Thoracic aorta (tissue), 2 donors: Measurements from ENCODE around the gene TMEM62. TPM values are rescaled to one million over a fixed set of nuclear protein-coding genes. Genes with fewer than 3 reads are reported as not detected.
A peak's percentile ranks its signal among the peaks of the same experiment; 100 is the strongest.

Source experiments
- ATAC-seq: fragments of 150-250 bp; one replicate; pipeline ENCODE4 v1.8.0; 2017; ENCODE audit warnings: low read depth; ENCODE audit not compliant: insufficient number of reproducible peaks, low FRiP score
- DNase-seq: peaks from one replicate; pipeline ENCODE4 v3.0.0-alpha.2; 2020; ENCODE audit warnings: low spot score
- H3K27ac ChIP-seq, 2 donors: fragments of 200-600 bp; sonication (generic); 1 replicate in 1 of 2; 2 replicates in 1 of 2; pipeline ENCODE4 v1.5.1; 2016; ENCODE audit warnings: mild to moderate bottlenecking in 2 of 2, moderate library complexity in 2 of 2
- H3K27me3 ChIP-seq: fragments of 200-600 bp; sonication (generic); replicated peaks from 2 replicates; pipeline ENCODE4 v1.6.0; 2016; ENCODE audit warnings: mild to moderate bottlenecking; ENCODE audit not compliant: insufficient read depth
- H3K36me3 ChIP-seq: fragments of 200-600 bp; sonication (generic); one replicate; pipeline ENCODE4 v1.5.1; 2016
- H3K4me1 ChIP-seq, 2 donors: fragments of 200-600 bp; sonication (generic); 1 replicate in 1 of 2; 2 replicates in 1 of 2; pipeline versions ENCODE4 v1.5.1 to v1.6.0; 2016; ENCODE audit warnings: low read depth in 2 of 2, mild to moderate bottlenecking in 1 of 2; ENCODE audit not compliant: control insufficient read depth in 1 of 2
- H3K4me3 ChIP-seq: fragments of 200-600 bp; sonication (generic); 2 replicates; pipeline ENCODE4 v1.5.1; 2016; ENCODE audit warnings: mild to moderate bottlenecking
- H3K9me3 ChIP-seq: fragments of 200-600 bp; sonication (generic); 2 replicates; pipeline ENCODE4 v1.5.1; 2016
- CTCF ChIP-seq: fragments of 200-600 bp; sonication (generic); IDR thresholded peaks from one replicate; pipeline ENCODE4 v1.5.1; 2019; ENCODE audit warnings: antibody characterized with exemption
- total RNA-seq, 2 donors: library from RNA; depleted of rRNA; stranded (reverse); fragments of >200 nt; gene quantifications; one replicate each; pipeline versions ENCODE4 v1.1.0 to v1.2.3, GENCODE V29; 2016

TMEM62 gene
- total RNA-seq, 2 donors from 2014 or later, result 22.5 to 51.1 TPM

- DNase-seq (no peak), ATAC-seq (no peak)
- peaks cover 2 to 4% of the 10 kb centered on the region in 2 donors for H3K4me1 ChIP-seq
- H3K9me3 ChIP-seq, result no peaks in the 10 kb centered on the region
- TF ChIP-seq CTCF, result no peak
- H3K4me3 ChIP-seq, result no peak overlapping the region
- no peak overlapping the region for H3K27ac ChIP-seq
- no peaks in the 10 kb centered on the region for H3K36me3 ChIP-seq
- H3K27me3 ChIP-seq, result no peaks in the 10 kb centered on the region
Observed at GRCh38 chr15:43128980-43129335, 4.4 kb upstream of the TMEM62 start.

- H3K4me3 ChIP-seq, result peak overlapping the region; percentile 81
- no peak for TF ChIP-seq CTCF
Observed at GRCh38 chr15:43132830-43133429, 456 bp upstream of the TMEM62 start.

GRCh38 chr15:43134157-43134635 is 810 bp downstream of the TMEM62 start:
- Histone ChIP-seq H3K9me3 (no peaks in the 10 kb centered on the region), H3K27me3 (no peaks in the 10 kb centered on the region), H3K4me3 (peak overlapping the region; percentile 81), H3K27ac (peak overlapping the region; percentile 73 to 75), H3K36me3 (peaks cover 9% of the 10 kb centered on the region), H3K4me1 (peaks cover 8 to 20% of the 10 kb centered on the region in 2 donors)
- no peak for DNase-seq
- no peak for ATAC-seq
- TF ChIP-seq CTCF, result no peak

More at GRCh38 chr15:43132830-43133429, 456 bp upstream of the TMEM62 start:
- H3K36me3 ChIP-seq, result peaks cover 7% of the 10 kb centered on the region
- peak overlapping the region; percentile 73 to 75 for H3K27ac ChIP-seq
- H3K27me3 ChIP-seq, result no peaks in the 10 kb centered on the region
- ATAC-seq, result no peak
- no peak for DNase-seq
- H3K4me1 ChIP-seq, result peaks cover 8 to 20% of the 10 kb centered on the region in 2 donors
- no peaks in the 10 kb centered on the region for H3K9me3 ChIP-seq

- no peaks in the 10 kb centered on the region for H3K27me3 ChIP-seq
- ATAC-seq (no peak), DNase-seq (no peak)
- H3K4me3 ChIP-seq, result no peak overlapping the region
- H3K4me1 ChIP-seq, result peaks cover 8 to 20% of the 10 kb centered on the region in 2 donors
- no peaks in the 10 kb centered on the region for H3K9me3 ChIP-seq
- no peak overlapping the region for H3K27ac ChIP-seq
- TF ChIP-seq CTCF, result no peak
- peaks cover 17% of the 10 kb centered on the region for H3K36me3 ChIP-seq
Observed at GRCh38 chr15:43135351-43135750, 2.0 kb downstream of the TMEM62 start.

GRCh38 chr15:43143203-43143941 is 10.0 kb downstream of the TMEM62 start:
- TF ChIP-seq CTCF, result no peak
- Histone ChIP-seq H3K27ac (no peak overlapping the region), H3K27me3 (no peaks in the 10 kb centered on the region), H3K4me3 (no peak overlapping the region), H3K9me3 (no peaks in the 10 kb centered on the region), H3K36me3 (peaks cover 19% of the 10 kb centered on the region), H3K4me1 (no peaks in the 10 kb centered on the region)
- DNase-seq (no peak), ATAC-seq (no peak)
